HEK293 (cell line): ENCODE measurements around the gene CCDC102B.

Experiments used
- KLF9 ChIP-seq: fragments of 450-650 bp; formaldehyde crosslinking; IDR thresholded peaks from 2 replicates; pipeline ENCODE4 v1.5.1; 2016; ENCODE audit warnings: missing biosample characterization, missing genetic modification characterization, low read depth
- ZFHX2 ChIP-seq: fragments of 450-650 bp; formaldehyde crosslinking; conservative IDR thresholded peaks from 2 replicates; pipeline ENCODE4 v1.5.1; 2016; ENCODE audit warnings: missing biosample characterization, missing genetic modification characterization
- ZNF10 ChIP-seq: fragments of 450-650 bp; formaldehyde crosslinking; IDR thresholded peaks from 2 replicates; pipeline ENCODE4 v1.5.1; 2017; ENCODE audit warnings: missing biosample characterization, missing genetic modification characterization
- ZNF19 ChIP-seq: fragments of 450-650 bp; formaldehyde crosslinking; IDR thresholded peaks from 2 replicates; pipeline ENCODE4; 2016; ENCODE audit warnings: missing biosample characterization, missing genetic modification characterization, low read depth
- ZNF23 ChIP-seq: fragments of 450-650 bp; formaldehyde crosslinking; IDR thresholded peaks from 2 replicates; pipeline ENCODE4 v1.5.1; 2016; ENCODE audit warnings: missing biosample characterization, missing genetic modification characterization, borderline replicate concordance
- ZNF274 ChIP-seq, 2 experiments: fragments of 200-500 bp in 1 of 2; fragments of 450-650 bp in 1 of 2; sonication (Bioruptor generic) in 1 of 2; formaldehyde crosslinking in 1 of 2; IDR thresholded peaks; 2 replicates each; pipeline versions ENCODE4 v1.5.1 to v1.6.1; 2014 to 2016; ENCODE audit warnings: borderline replicate concordance in 1 of 2, inconsistent platforms in 1 of 2, low read length in 1 of 2, missing biosample characterization in 1 of 2, missing genetic modification characterization in 1 of 2
- ZNF404 ChIP-seq: fragments of 450-650 bp; formaldehyde crosslinking; IDR thresholded peaks from 2 replicates; pipeline ENCODE4 v1.5.1; 2017; ENCODE audit warnings: missing biosample characterization, missing genetic modification characterization
- ZNF660 ChIP-seq: fragments of 450-650 bp; IDR thresholded peaks from 2 replicates; pipeline ENCODE4 v1.5.1; 2018; ENCODE audit warnings: missing biosample characterization, mild to moderate bottlenecking, missing genetic modification characterization
- ZNF664 ChIP-seq: fragments of 450-650 bp; formaldehyde crosslinking; IDR thresholded peaks from 2 replicates; pipeline ENCODE4 v1.5.1; 2016; ENCODE audit warnings: missing biosample characterization, missing genetic modification characterization
- TF ChIP-seq, protein P1 (sequence below): fragments of 450-650 bp; formaldehyde crosslinking; IDR thresholded peaks from 2 replicates; pipeline ENCODE4 v1.5.1; 2016; ENCODE audit warnings: missing biosample characterization, missing genetic modification characterization

DNA sequence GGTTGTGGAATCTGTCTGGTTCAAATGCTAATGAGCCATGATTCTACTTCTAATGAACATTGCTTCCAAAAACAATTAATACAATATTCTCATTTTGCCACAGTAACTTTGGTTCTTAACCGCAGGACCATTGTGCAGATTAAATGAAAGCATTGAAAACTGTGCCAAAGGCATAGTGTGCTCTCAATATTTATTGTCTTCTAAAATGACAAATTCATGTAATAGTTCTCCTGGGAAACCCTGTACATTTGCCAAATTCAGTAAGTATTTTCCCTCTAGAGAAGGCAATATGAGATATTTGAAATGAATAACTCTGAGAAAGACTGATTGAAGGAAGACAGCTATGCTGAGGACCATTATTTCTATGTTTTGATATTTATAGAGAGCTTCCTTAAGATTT, 246.3 kb downstream of the CCDC102B start:
- TF ChIP-seq ZNF10 (no peak), KLF9 (no peak), ZNF274 (IDR thresholded peaks at IDR 0.05; ENCODE audit: low read length) (no peak), ZNF274 (tag by site-specific recombination; IDR thresholded peaks at IDR 0.05; ENCODE audit: borderline replicate concordance) (no peak), ZNF23 (tag by site-specific recombination) (no peak), ZFHX2 (tag by site-specific recombination) (no peak), ZNF19 (tag by site-specific recombination) (no peak), ZNF404 (tag by site-specific recombination) (no peak), ZNF660 (tag by site-specific recombination) (no peak), ZNF664 (no peak)
- TF ChIP-seq, protein P1, sequence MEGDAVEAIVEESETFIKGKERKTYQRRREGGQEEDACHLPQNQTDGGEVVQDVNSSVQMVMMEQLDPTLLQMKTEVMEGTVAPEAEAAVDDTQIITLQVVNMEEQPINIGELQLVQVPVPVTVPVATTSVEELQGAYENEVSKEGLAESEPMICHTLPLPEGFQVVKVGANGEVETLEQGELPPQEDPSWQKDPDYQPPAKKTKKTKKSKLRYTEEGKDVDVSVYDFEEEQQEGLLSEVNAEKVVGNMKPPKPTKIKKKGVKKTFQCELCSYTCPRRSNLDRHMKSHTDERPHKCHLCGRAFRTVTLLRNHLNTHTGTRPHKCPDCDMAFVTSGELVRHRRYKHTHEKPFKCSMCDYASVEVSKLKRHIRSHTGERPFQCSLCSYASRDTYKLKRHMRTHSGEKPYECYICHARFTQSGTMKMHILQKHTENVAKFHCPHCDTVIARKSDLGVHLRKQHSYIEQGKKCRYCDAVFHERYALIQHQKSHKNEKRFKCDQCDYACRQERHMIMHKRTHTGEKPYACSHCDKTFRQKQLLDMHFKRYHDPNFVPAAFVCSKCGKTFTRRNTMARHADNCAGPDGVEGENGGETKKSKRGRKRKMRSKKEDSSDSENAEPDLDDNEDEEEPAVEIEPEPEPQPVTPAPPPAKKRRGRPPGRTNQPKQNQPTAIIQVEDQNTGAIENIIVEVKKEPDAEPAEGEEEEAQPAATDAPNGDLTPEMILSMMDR (tag by site-specific recombination): no peak
